ENCODE data around the gene CNGA1.

DNA sequence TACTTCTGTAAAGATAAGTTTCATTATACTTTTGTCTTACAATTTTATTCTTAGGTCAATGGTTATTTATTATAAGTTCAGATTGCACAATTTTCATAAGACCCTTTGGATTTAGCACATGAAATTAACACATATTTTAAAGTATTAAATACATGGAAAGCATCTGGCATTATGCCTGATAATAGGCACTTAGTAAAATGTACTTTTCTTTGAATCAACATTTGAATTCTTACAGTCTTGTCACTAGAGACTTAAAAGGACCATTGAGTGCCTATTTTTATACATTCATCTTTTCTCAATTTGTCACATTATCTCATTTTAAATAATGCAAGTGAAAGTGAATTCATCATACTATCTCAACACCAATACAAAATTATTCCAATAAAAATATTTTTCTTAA, 23.1 kb upstream of the CNGA1 start:
- TF ChIP-seq, protein P1, sequence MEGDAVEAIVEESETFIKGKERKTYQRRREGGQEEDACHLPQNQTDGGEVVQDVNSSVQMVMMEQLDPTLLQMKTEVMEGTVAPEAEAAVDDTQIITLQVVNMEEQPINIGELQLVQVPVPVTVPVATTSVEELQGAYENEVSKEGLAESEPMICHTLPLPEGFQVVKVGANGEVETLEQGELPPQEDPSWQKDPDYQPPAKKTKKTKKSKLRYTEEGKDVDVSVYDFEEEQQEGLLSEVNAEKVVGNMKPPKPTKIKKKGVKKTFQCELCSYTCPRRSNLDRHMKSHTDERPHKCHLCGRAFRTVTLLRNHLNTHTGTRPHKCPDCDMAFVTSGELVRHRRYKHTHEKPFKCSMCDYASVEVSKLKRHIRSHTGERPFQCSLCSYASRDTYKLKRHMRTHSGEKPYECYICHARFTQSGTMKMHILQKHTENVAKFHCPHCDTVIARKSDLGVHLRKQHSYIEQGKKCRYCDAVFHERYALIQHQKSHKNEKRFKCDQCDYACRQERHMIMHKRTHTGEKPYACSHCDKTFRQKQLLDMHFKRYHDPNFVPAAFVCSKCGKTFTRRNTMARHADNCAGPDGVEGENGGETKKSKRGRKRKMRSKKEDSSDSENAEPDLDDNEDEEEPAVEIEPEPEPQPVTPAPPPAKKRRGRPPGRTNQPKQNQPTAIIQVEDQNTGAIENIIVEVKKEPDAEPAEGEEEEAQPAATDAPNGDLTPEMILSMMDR (IDR thresholded peaks at IDR 0.05), result no peak
- no peak for TF ChIP-seq POLR2A (IDR thresholded peaks at IDR 0.05)

All from testis (tissue), 2 donors.